Measurements from ENCODE around the gene THBS2. TPM values are rescaled to one million over a fixed set of nuclear protein-coding genes. Genes with fewer than 3 reads are reported as not detected.

The THBS2 gene
- total RNA-seq, 6 experiments from 2014 or later, result 2.7 to 28.7 (median 7.8) TPM

- 76% methylated on average over 3 of the region's 8 CpGs for WGBS (ENCODE audit: insufficient coverage, low coverage, low lambda C conversion rate, missing lambda C conversion rate)
- no peak for ATAC-seq
- H3K36me3 ChIP-seq, result no peaks in the 10 kb centered on the region
- H3K4me3 ChIP-seq, result no peak overlapping the region
- H3K27ac ChIP-seq, result no peak overlapping the region
- TF ChIP-seq, protein P1, sequence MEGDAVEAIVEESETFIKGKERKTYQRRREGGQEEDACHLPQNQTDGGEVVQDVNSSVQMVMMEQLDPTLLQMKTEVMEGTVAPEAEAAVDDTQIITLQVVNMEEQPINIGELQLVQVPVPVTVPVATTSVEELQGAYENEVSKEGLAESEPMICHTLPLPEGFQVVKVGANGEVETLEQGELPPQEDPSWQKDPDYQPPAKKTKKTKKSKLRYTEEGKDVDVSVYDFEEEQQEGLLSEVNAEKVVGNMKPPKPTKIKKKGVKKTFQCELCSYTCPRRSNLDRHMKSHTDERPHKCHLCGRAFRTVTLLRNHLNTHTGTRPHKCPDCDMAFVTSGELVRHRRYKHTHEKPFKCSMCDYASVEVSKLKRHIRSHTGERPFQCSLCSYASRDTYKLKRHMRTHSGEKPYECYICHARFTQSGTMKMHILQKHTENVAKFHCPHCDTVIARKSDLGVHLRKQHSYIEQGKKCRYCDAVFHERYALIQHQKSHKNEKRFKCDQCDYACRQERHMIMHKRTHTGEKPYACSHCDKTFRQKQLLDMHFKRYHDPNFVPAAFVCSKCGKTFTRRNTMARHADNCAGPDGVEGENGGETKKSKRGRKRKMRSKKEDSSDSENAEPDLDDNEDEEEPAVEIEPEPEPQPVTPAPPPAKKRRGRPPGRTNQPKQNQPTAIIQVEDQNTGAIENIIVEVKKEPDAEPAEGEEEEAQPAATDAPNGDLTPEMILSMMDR (IDR thresholded peaks at IDR 0.05), result no peak
- TF ChIP-seq POLR2A (IDR thresholded peaks at IDR 0.05), result no peak
- H3K27me3 ChIP-seq, result no peaks in the 10 kb centered on the region
- no peak for DNase-seq
- H3K4me1 ChIP-seq, result no peaks in the 10 kb centered on the region
- intact Hi-C loops (cut with DNase I), result no loop called here
- H3K9me3 ChIP-seq, result no peaks in the 10 kb centered on the region
Observed at GRCh38 chr6:169256061-169256460, 2.4 kb upstream of the THBS2 start.

- DNase-seq, result no peak
- Histone ChIP-seq H3K27me3 (no peaks in the 10 kb centered on the region), H3K4me1 (no peaks in the 10 kb centered on the region), H3K36me3 (no peaks in the 10 kb centered on the region), H3K27ac (no peak overlapping the region), H3K4me3 (no peak overlapping the region), H3K9me3 (no peaks in the 10 kb centered on the region)
- no peak for ATAC-seq
- intact Hi-C loops (cut with DNase I), result no loop called here
- 68% methylated on average over 10 of the region's 10 CpGs for WGBS (ENCODE audit: insufficient coverage, low coverage, low lambda C conversion rate, missing lambda C conversion rate)
- TF ChIP-seq POLR2A (IDR thresholded peaks at IDR 0.05), result no peak
- TF ChIP-seq, protein P1 (IDR thresholded peaks at IDR 0.05), result no peak
Observed at GRCh38 chr6:169255643-169256042, 2.0 kb upstream of the THBS2 start.

- ATAC-seq, result no peak
- intact Hi-C loops (cut with DNase I), result no loop called here
- TF ChIP-seq, protein P1 (IDR thresholded peaks at IDR 0.05), result no peak
- no peak for TF ChIP-seq POLR2A (IDR thresholded peaks at IDR 0.05)
- no peaks in the 10 kb centered on the region for H3K36me3 ChIP-seq
- no peaks in the 10 kb centered on the region for H3K9me3 ChIP-seq
- no peak overlapping the region for H3K27ac ChIP-seq
- no peaks in the 10 kb centered on the region for H3K27me3 ChIP-seq
- H3K4me1 ChIP-seq, result no peaks in the 10 kb centered on the region
- H3K4me3 ChIP-seq, result no peak overlapping the region
- 28% methylated on average over 11 of the region's 19 CpGs for WGBS (ENCODE audit: insufficient coverage, low coverage, low lambda C conversion rate, missing lambda C conversion rate)
- peak in 1 of 3 donors; percentile 23 for DNase-seq
Observed at GRCh38 chr6:169254456-169255316, 1.0 kb upstream of the THBS2 start.

DNA sequence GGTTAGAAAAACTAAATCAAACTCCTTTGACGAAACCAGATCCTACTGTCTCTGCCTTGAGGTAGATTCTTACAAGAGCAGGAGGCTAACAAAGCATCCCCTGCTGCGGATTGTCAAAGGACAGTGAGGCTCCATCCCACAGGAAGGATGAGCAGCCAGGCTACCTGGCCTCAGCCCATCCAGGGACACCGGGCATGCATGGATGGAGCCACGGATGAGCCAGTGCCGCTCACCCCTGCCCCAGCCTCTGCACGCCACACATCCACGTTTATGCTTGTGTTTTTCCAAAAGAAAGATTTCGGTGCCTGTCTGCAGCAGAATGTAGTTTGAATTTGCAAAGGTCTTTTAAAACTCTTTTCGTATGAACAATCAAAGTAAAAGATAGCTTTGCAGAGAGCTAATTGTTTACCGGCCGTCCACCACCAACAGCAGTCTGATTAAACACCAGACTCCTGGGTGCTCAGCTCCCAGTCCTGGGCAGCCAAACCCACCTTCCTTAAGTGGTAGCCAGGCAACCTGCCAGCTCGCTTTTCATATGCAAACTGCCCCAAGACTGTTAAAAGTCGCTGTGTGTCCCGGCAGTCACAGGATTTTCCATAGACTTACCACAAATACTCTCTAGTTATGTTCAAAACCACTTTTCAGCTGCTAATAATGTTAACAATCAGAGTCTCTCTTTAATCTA is 999 bp downstream of the THBS2 start:
- peak in 1 of 3 donors; percentile 23 for DNase-seq
- 5% methylated on average over 11 of the region's 14 CpGs for WGBS (ENCODE audit: insufficient coverage, low coverage, low lambda C conversion rate, missing lambda C conversion rate)
- Histone ChIP-seq H3K9me3 (no peaks in the 10 kb centered on the region), H3K36me3 (no peaks in the 10 kb centered on the region), H3K4me3 (peak overlapping the region in 2 of 3 donors; percentile 9 to 16), H3K27me3 (no peaks in the 10 kb centered on the region), H3K4me1 (no peaks in the 10 kb centered on the region), H3K27ac (peak overlapping the region in 1 of 3 donors; percentile 43)
- intact Hi-C loops (cut with DNase I), result no loop called here
- ATAC-seq, result no peak
- TF ChIP-seq, protein P1 (IDR thresholded peaks at IDR 0.05), result no peak
- no peak for TF ChIP-seq POLR2A (IDR thresholded peaks at IDR 0.05)
